Stomach (tissue), 4 donors: ENCODE results near the gene CCPG1.

Experiments
- POLR2A ChIP-seq, 4 donors: fragments of 450-650 bp; IDR thresholded peaks; one replicate each; pipeline ENCODE4 v1.6.1; 2016; ENCODE audit warnings: antibody characterized with exemption in 4 of 4, control low read depth in 2 of 4, mild to moderate bottlenecking in 1 of 4, moderate library complexity in 1 of 4
- TF ChIP-seq, protein P1 (sequence below), 7 experiments: fragments of 450-650 bp in 4 of 7; fragments of 200-600 bp in 3 of 7; sonication (generic) in 3 of 7; IDR thresholded peaks; one replicate each; pipeline ENCODE4 v1.5.1; 2016 to 2019; ENCODE audit warnings: antibody characterized with exemption in 7 of 7, control low read depth in 2 of 7, mild to moderate bottlenecking in 1 of 7

DNA sequence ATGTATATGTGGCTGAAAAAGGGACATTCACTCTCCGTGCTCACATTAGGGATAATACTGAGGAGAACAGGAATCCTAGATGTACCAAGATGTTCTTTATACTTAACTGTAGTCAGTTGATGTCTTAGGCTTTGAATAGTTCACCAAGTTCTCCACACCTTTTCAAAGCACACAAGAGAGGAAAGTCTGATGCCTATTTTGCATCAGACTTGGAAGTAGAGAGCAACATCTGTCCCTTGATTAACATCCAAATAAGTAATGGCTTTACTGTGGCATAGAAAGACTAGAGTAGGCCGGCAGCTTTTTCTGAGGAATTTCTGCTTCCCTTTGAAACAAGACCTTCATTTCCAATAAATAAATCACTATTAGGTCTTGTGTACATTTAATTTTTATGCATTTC lies 55.1 kb downstream of the CCPG1 start:
- TF ChIP-seq, protein P1, sequence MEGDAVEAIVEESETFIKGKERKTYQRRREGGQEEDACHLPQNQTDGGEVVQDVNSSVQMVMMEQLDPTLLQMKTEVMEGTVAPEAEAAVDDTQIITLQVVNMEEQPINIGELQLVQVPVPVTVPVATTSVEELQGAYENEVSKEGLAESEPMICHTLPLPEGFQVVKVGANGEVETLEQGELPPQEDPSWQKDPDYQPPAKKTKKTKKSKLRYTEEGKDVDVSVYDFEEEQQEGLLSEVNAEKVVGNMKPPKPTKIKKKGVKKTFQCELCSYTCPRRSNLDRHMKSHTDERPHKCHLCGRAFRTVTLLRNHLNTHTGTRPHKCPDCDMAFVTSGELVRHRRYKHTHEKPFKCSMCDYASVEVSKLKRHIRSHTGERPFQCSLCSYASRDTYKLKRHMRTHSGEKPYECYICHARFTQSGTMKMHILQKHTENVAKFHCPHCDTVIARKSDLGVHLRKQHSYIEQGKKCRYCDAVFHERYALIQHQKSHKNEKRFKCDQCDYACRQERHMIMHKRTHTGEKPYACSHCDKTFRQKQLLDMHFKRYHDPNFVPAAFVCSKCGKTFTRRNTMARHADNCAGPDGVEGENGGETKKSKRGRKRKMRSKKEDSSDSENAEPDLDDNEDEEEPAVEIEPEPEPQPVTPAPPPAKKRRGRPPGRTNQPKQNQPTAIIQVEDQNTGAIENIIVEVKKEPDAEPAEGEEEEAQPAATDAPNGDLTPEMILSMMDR (IDR thresholded peaks at IDR 0.05), result no peak
- TF ChIP-seq POLR2A (IDR thresholded peaks at IDR 0.05), result no peak
